HTR-8/SVneo (cell line): ENCODE results near the gene MYO1E.
"Not testable (repeated sequence)": the region's sequence is repeated elsewhere in the genome, so short reads cannot be mapped to it uniquely, and the experiment has no call there.

ENCODE experiments used
- DNase-seq: peaks from one replicate; pipeline ENCODE4 v3.0.0; 2011; ENCODE audit warnings: low spot score, mixed read lengths; ENCODE audit not compliant: insufficient read length
- FAIRE-seq: peaks from 2 replicates; lab custom pipeline; 2011; peaks lifted over from hg19 to GRCh38; lab: Jason Lieb, UNC

Gene MYO1E

DNA sequence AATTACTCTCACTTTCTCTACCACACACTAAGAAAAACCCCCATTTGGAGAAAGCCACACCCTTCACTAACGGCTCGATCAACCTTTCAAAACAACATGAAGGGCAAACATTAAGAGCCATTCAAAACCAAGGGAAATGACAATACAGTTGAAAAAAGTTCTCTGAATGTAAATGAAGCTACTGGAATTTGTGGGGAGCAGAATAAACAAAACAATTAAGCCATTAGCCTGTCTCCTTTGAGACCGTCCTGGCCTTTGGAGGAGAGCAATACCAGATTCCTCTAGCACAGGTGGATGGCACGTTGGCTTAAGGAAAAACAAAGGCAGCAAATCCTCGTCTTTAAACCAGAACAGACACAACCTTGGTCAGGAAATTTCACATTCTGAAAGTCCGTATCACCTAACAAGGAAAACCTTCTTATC is 18.7 kb downstream of the MYO1E start:
- DNase-seq (no peak), FAIRE-seq (no peak)

DNA sequence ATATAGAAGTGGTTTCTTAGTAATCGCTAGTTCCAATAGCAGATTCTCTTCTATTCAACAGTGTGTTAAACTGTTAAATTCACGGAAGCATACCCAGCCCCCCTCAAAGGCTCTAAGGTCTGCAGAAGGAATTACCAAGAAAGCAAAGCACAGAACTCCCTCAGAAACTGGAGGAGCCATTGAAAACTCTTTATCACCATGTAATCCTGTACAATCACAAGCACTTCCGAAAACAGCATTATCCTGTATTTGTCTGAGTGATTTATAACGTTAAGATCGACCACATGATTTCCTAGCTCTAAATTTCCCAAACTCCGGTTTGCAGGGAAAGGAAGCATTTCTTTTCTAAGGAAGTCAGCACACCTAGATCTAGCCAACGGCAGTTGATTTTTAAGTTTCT is 20.0 kb downstream of the MYO1E start:
- no peak for DNase-seq
- no peak for FAIRE-seq

DNA sequence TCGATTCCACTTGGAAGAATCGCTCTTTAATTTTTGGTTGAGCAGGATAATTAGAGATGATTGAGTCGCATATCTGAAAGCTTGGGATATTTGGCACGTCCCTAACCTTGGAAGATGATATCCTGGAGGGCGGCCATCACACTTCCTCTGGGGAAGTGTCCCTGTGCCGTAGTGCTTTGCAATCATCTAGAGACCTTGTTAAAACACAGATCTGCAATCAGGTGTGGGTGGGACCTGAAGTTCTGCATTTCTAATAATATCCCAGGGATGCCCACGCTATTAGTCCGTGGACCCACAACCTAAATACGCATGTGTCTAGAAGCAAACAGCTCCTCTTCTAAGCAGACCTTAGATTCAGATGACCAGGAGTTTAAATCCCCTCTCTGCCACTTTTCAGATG is 20.5 kb downstream of the MYO1E start:
- DNase-seq, result no peak
- FAIRE-seq, result no peak

DNA sequence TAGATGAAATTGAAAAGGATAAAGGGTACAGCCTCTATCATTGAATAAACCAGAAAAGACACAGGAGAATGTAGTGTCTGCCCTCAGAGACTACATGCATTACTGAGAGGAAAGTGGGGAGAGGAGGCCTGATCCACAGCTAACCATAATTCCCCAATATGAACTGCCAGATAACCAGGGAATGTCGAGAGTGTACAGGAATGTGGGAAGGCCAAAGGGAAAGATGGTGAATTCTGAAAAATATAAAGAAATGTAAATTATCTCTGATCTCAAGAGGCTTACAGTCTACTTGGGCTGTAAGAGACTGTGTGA is 22.3 kb downstream of the MYO1E start:
- FAIRE-seq (no peak), DNase-seq (no peak)

DNA sequence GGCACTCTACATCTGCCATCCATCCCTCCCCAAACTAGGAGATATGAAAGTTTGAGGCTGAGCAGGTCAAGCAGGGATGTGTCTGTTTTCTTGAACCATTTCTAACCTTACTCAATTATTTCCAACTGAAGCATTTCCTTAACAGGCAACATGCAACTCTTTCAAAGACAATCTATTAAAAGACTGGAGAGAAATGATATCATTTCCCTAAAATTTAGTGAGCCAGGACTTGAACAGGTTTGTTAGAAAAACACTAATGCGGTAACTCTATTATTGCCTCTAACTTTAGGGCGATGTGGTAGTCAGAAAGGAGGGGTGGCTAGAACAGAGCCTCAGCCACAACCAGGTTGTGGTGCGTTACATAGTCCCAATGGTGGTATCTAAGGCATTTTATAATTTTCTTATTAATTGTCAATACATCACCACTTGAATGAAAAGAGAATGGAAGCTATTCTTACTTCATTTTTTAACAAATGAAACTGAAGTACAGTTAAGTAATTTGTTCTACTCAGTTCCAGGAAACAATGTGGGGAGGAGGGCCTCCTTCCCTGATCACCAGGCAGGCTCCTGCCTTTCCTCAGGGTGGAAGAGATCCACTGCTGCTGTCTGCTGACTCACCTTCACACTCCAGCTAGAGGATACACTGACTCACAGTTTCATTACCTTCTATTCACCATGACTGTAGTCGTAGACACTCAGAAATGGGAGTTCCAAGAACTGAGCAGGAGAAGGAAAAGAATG is 22.8 kb downstream of the MYO1E start:
- DNase-seq (peak; percentile 88), FAIRE-seq (peak; percentile 66)

DNA sequence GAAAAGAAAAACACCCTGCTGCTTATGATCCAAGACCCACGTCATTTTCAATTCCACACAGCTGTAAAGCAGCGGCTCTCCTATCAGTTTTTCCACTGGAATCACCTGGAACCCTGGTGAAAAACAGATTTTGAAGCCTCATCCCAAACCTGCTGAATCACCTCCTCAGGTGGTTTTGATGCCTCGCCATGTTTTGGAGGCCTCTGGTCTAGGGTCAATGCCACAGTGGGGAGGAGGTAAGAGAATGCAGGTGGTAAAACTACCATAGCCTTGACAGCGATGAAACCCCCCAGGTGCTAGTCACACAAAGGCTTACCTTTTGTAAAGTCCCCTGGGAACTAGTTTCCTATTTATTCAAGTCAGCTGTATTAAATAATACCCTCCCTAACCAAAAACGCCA is 24.8 kb downstream of the MYO1E start:
- FAIRE-seq (no peak), DNase-seq (no peak)

DNA sequence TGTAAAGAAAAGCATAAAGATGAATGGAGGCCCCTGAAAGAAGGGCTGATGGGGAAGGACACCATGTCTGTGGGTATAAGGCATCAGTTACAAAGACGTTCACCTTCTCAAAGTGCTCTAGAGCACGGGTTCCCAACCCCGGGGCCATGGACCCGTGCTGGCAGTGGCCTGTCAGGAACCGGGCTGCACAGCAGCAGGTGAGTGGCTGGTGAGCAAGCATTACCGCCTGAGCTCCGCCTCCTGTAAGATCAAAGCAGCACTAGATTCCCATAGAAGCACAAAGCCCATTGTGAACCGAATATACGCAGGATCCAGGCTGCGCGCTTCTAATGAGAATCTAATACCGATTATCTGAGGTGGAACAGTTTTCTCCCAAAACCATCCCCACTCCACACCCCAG is 25.7 kb downstream of the MYO1E start:
- FAIRE-seq (no peak), DNase-seq (no peak)

DNA sequence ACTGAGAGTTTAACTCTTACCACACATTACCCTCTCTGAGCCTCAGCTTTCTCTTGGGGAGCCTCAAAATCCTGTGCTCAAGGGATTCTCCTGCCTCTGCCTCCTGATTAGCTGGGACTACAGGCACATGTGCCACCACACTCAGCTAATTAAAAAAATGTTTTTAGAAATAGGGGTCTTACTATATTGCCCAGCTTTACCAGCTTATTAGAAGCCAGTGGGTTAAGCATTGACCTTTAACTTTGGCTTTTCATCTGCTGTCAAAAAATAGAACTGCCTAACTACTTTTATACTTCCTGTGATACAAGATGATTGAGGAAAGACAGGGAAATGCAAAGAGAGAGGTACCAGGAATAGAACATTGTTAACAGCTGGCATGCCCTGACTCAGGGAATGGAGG is 27.3 kb downstream of the MYO1E start:
- no peak for DNase-seq
- no peak for FAIRE-seq

DNA sequence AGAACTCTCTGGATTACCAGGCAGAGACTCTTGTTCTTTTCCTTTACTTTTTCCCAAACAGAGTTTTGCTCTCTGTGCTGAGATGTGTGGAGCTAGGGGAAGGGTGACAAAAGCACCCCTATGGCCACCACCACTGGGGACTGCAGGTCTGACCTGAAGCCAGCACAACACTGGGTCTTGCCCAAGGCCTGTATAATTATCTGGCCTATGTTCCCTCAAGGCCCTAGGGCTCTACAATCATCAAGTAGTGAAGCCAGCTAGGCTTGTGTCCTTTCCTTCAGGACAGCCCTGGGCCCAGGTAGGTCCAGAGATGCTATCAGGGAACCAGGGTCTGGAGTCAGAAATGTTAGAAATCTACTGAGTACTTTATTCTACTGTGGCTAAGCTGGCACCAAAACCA is 28.4 kb downstream of the MYO1E start:
- FAIRE-seq (no peak), DNase-seq (no peak)

DNA sequence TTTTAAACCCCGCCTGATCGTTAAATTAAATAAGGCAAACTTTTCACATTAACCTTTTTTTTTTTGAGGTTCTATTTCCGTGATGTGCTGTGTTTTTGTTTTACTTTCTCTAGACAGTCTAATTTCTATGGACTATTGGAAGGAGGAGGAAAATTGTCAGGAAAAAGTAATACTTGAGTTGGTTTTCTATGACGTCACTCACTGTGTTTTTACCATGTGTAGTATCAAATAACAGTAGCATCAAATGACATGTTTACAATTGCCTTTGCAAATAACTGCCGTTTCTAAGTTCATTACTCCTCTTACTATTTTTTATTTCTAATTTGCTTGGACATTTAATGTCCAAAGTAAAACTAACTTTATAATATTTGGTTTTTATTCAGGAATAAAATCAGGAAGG is 32.3 kb downstream of the MYO1E start:
- FAIRE-seq (no peak), DNase-seq (no peak)

DNA sequence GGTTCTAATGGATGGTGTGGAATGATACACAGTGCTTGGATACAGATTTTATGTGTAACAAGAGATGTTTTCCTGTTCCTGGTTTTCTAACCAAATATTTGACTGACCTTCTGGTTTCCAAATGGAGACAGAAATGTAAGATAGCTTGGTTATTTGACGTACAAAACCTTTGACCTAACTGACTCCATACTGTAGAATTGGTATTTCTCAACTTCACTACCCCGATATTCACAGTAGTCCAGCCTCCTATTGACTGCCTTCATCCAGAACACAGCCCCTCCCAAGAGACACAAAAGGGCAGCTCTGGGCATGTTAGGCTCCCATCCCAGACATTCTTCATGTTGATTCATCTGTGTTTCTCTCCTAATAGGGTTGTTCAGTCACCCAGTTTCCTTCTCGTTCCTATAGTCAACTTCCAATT is 33.4 kb downstream of the MYO1E start:
- no peak for FAIRE-seq
- DNase-seq, result no peak

DNA sequence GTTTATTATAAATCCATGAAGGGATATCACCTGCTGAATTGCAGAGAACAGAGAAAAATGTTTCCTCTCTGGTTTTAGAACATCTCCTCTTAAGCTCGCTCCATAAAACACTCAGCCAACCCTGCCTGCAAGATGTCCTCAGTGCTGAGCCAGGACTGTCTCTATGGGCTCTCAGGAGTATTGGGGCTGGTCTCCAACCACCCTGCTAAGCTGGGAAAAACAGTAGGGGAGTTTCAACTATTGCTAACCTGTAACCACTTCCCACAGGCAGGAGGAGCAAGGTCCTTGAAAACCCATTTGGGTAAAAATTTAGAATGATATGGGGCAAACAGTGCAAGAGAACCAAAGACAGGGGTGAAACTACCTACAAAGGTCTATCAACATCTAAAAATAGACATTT is 34.3 kb downstream of the MYO1E start:
- no peak for FAIRE-seq
- no peak for DNase-seq

DNA sequence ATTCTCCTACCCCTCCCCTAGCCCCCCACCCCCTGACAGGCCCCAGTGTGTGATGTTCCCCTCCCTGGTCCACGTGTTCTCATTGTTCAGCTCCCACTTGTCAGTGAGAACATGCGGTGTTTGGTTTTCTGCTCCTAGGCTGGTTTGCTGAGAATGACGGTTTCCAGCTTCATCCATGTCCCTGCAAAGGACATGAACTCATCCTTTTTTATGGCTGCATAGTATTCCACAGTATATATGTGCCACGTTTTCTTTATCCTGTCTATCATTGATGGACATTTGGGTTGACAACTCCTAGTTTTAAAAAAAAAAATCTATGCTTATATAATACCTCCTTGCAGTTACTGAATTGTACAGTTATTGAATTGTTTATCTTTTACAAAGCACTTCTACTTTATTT is 35.9 kb downstream of the MYO1E start:
- DNase-seq, FAIRE-seq: not testable (repeated sequence)

DNA sequence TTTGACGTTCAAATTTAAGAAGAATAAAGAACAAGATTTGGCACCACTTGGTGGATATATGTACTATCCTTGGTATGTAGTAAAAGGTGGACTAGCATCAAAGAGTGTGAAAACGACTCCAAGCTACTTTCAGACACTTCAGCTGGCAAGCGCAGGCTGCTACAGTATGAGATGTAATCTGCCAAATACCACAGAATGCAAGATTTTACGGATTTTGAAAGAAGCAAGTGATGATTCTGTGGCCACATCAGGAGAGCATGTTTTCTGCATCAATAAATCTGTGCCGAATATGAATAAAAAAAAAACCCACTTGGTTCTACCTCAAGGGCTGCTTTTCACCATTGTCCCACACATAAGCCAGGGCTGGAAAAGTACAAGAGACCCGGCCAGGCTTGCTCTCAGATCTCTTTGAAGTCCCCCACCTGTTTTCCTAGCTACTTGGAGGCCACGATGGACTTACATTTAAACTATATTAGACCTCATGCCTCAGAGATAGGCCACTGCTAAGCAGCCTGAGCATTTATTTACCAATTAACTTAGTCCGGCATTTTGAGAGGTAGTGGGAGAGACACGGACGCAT is 37.4 kb downstream of the MYO1E start:
- FAIRE-seq, result no peak

DNA sequence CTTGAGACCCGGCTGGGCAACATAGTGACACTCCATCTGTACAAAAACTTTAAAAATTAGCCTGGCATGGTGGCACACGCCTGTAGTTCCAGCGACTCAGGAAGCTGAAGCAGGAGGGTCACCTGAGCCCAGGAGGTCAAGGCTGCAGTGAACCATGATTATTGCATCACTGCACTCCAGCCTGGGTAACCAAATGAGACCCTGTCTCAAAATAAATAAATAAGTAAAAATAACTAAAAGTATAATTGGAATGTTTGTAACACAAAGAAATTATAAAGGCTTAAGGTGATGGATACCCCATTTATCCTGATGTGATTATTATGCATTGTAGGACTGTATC is 38.6 kb downstream of the MYO1E start:
- FAIRE-seq, result no peak
- DNase-seq, result no peak

More for the DNA sequence above, 37.4 kb downstream of the MYO1E start:
- DNase-seq, result no peak

DNA sequence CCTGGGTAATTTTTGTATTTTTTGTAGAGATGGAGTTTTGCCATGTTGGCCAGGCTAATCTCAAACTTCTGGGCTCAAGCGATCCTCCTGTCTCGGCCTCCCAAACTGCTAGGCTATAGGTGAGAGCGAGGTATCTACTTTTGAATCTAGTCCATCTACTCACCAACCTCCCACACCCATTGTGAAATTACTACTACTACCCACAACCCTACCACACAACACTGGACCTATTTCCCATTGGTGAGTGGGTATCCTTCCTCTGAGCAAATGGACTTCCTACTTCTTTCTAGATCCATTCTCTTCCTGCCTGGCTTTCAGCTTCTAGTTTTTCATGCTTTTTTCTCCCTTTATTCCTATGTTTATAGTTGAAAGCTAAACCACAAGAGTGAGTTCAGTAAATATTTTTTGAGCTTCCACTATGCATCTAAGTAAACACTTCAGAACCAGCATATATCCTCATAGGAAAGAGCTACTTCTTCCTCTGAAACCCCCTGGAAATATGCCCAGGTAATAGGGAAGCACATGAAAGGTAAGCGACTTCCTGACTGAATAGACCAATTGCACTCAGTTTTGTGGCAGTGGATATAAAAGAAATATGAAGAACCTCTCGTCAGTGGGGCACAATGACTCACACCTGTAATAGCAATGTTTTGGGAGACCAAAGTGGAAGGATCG is 39.1 kb downstream of the MYO1E start:
- no peak for FAIRE-seq
- DNase-seq, result no peak

DNA sequence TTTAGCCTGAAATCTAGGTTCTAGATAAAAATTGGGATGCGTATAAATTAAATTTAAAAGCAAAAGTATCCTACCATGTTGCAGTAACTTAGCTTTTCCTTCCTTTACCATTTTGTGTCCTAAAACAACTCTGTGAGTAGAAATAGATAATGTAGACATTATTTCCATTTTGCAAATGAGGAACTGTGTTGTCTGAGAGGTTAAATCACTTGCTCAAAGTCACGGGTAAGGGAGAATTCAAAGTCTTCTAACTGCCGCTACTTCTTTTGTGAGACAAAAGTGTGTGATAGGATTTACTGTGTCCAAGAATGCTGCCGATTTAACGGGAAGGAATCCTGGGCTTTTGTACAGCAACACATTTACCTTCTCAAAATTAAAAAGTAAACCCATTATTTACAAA is 40.7 kb downstream of the MYO1E start:
- DNase-seq (no peak), FAIRE-seq (no peak)

DNA sequence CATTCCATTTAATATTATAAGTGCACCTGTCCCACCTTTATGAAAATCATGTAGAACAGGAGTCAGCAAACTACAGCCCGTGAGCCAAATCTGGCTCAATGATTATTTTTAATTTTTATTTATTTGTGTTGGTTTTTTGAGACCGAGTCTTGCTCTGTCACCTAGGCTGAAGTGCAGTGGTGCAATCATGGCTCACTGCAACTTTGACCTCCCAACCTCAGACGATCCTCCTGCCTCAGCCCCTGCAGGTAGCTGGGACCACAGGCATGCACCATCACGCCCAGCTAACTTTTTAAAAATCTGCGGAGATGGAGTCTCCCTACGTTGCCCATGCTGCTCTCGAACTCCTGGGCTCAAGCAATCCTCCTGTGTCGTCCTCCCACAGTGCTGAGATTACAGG is 42.0 kb downstream of the MYO1E start:
- DNase-seq (no peak), FAIRE-seq (no peak)

DNA sequence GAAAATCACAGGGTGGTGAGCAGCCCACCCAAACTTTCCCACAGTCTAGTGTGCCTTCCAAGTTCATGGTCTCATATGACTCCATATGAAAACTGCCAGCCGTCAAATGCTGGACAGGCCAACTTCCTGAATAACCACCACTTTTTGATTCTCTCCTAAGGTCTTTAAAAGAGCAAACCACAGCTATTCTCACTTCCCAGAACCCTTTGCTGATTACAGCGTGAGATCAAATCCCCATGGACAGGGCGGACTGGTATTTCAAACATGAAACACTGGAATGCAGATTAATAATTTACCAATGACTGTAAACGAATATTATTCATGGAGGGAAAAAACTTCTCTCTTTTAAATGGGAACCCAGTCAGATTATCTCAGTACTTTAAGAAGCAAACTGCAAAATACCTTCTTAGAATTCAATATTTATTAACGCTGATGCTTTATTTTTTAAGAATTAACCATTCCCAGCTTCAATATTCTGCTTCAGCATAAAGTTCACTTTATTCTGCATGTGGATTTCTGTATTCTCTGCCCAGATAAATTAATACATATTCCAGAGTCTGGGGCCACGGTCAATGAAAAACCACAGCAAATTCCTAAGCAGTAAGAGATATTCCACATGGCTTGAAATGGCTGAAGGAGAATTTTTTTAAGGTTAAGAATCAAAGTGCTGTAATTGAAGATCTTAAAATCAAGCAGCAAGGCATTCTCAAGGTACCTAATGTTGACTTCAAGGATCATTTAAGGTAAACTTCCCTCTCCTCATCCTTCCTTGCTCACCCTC is 42.9 kb downstream of the MYO1E start:
- no peak for FAIRE-seq
- peak; percentile 34 for DNase-seq

DNA sequence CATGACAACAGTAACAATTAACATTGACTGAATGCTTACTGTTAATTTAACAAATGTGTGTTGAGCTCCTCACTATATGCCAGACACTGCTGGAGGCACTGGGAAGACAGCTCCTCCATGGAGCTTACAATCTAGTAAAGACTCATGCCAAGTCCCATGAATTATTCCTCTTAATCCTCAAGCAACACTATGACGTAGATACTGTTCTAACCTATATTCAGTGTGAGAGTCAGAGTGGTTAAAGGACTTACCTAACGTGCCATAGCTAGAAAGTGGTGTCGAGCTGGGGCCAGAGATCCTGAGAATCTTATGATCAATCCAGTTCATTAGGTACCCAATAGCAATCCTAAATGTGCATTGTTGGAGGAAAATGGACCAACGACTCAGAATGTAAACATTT is 43.6 kb downstream of the MYO1E start:
- no peak for FAIRE-seq
- DNase-seq, result no peak

DNA sequence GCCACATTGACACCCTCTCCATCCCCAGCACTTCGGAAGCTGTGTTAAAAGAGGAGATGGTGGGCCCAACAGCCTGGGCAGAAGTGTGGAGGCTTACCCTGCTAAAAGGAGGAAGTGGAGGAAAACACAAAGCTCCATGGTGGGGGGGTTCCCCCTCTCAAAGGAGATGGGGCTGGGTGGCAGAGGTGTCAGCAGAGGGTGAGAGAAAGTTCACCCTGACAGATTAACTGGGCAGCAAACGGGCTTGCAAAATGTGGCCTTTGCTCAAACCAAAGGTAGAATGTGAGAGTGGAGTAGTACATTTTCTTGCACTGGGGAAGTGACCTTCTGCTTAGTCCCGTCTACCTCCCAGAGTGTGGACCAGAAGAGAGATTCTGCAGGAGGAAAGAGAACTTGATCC is 44.7 kb downstream of the MYO1E start:
- no peak for FAIRE-seq

More for the DNA sequence above, 44.7 kb downstream of the MYO1E start:
- no peak for DNase-seq
